CD4-positive, alpha-beta T cell (primary cell): ENCODE data around the gene PMIS2. TPM values are rescaled to one million over a fixed set of nuclear protein-coding genes. Genes with fewer than 3 reads are reported as not detected.

ENCODE experiments used
- ATAC-seq: fragments of 200-7000 bp; cut with Tn5 transposase; one replicate; pipeline ENCODE4 v1.10.0; 2022; ENCODE audit warnings: mild to moderate bottlenecking; ENCODE audit not compliant: poor library complexity
- CTCF ChIA-PET: fragments of 350-600 bp; sonication (Branson Sonifier 250); formaldehyde crosslinking; loops from one replicate; lab custom pipeline; 2021; ENCODE audit warnings: antibody characterized with exemption, inconsistent platforms; lab: Charles Lee
- POLR2A ChIA-PET: fragments of 350-600 bp; sonication (Branson Sonifier 250); formaldehyde crosslinking; loops from one replicate; lab custom pipeline; 2021; ENCODE audit warnings: antibody characterized with exemption, inconsistent platforms; lab: Charles Lee
- DNase-seq, 14 experiments: peaks; one replicate each; pipeline ENCODE4 v3.0.0-alpha.2; 2013 to 2020; ENCODE audit warnings: mixed read lengths in 2 of 14
- H3K27ac ChIP-seq, 2 donors: one replicate each; pipeline versions ENCODE4 v1.5.1 to v1.7.0; 2013; ENCODE audit warnings: low read length in 2 of 2, low read depth in 1 of 2, mild to moderate bottlenecking in 1 of 2
- H3K27me3 ChIP-seq, 2 experiments: 1 replicate in 1 of 2; 2 replicates in 1 of 2; pipeline versions ENCODE4 v1.6.1 to v1.7.0; 2013; ENCODE audit warnings: low read length in 2 of 2, control low read depth in 1 of 2, mild to moderate bottlenecking in 1 of 2, moderate library complexity in 1 of 2; ENCODE audit not compliant: insufficient read depth in 2 of 2, control insufficient read depth in 1 of 2
- H3K36me3 ChIP-seq: one replicate; pipeline ENCODE4 v1.6.1; 2013; ENCODE audit warnings: low read length, control low read depth; ENCODE audit not compliant: insufficient read depth
- H3K4me1 ChIP-seq: one replicate; pipeline ENCODE4 v1.6.1; 2013; ENCODE audit warnings: low read length, control low read depth; ENCODE audit not compliant: insufficient read depth
- H3K4me3 ChIP-seq: one replicate; pipeline ENCODE4 v1.5.1; 2013; ENCODE audit warnings: mild to moderate bottlenecking, low read length, moderate library complexity
- H3K9me3 ChIP-seq, 2 experiments: 1 replicate in 1 of 2; 2 replicates in 1 of 2; pipeline versions ENCODE4 v1.6.1 to v1.7.0; 2013; ENCODE audit warnings: low read length in 2 of 2, mild to moderate bottlenecking in 2 of 2, control low read depth in 1 of 2, moderate library complexity in 1 of 2; ENCODE audit not compliant: control insufficient read depth in 1 of 2, insufficient read depth in 1 of 2
- H3K27ac Mint-ChIP-seq: one replicate; pipeline ENCODE4 v1.8.0; 2020; ENCODE audit warnings: mixed read lengths
- H3K27me3 Mint-ChIP-seq: one replicate; pipeline ENCODE4 v1.8.0; 2021; ENCODE audit warnings: mixed read lengths
- H3K36me3 Mint-ChIP-seq: one replicate; pipeline ENCODE4 v1.8.0; 2021; ENCODE audit warnings: low read depth, mixed read lengths
- H3K4me1 Mint-ChIP-seq: one replicate; pipeline ENCODE4 v1.8.0; 2021; ENCODE audit warnings: low read depth, mixed read lengths
- H3K4me3 Mint-ChIP-seq: one replicate; pipeline ENCODE4 v1.8.0; 2020; ENCODE audit warnings: mild to moderate bottlenecking, mixed read lengths
- H3K9me3 Mint-ChIP-seq: one replicate; pipeline ENCODE4 v1.8.0; 2020; ENCODE audit warnings: mixed read lengths
- CTCF ChIP-seq: fragments of 200-600 bp; IDR thresholded peaks from one replicate; pipeline ENCODE4 v1.8.0; 2022; ENCODE audit warnings: antibody characterized with exemption, mild to moderate bottlenecking
- intact Hi-C, 2 experiments: fragments of 100-400 bp; cut with DNase I in 1 of 2; cut with micrococcal nuclease in 1 of 2; formaldehyde crosslinking; loops; one replicate each; pipeline versions ENCODE4 v1.15.1 to v1.9.0; 2023 to 2025; cut with DNase I, micrococcal nuclease
- total RNA-seq, 174 experiments: library from RNA in 2 of 174; stranded (reverse) in 2 of 174; gene quantifications; one replicate each; pipeline ENCODE4 v1.2.3 and lab custom pipeline; 2021 to 2026

PMIS2 gene
- total RNA-seq, 2 experiments from 2014 or later = not detected

GRCh38 chr19:35559281-35559659 lies 26.7 kb upstream of the PMIS2 start:
- no peak for DNase-seq
- H3K36me3 ChIP-seq = no peaks in the 10 kb centered on the region
- H3K9me3 ChIP-seq = peaks cover 0 to 16% of the 10 kb centered on the region in 2 experiments
- no peak overlapping the region for H3K4me3 ChIP-seq
- H3K27ac ChIP-seq = no peak overlapping the region
- Mint-ChIP-seq H3K36me3 (no peaks in the 10 kb centered on the region), H3K4me3 (no peak overlapping the region), H3K4me1 (peaks cover 15% of the 10 kb centered on the region), H3K27me3 (peaks cover 64% of the 10 kb centered on the region), H3K27ac (no peak overlapping the region), H3K9me3 (no peaks in the 10 kb centered on the region)
- peaks cover 17% of the 10 kb centered on the region for H3K4me1 ChIP-seq
- no peak for ATAC-seq
- TF ChIP-seq CTCF = no peak
- peaks cover 15 to 36% of the 10 kb centered on the region in 2 experiments for H3K27me3 ChIP-seq
- ChIA-PET POLR2A (no interaction called here), CTCF (no interaction called here)
- intact Hi-C loops = no loop called here

GRCh38 chr19:35559781-35560180 lies 26.2 kb upstream of the PMIS2 start:
- intact Hi-C loops = loop anchor here in 1 of 2 experiments (10.0 kb wide), 1 partner anchor 115 kb away; no protein-coding TSS in a partner anchor
- ChIA-PET CTCF (no interaction called here), POLR2A (no interaction called here)
- TF ChIP-seq CTCF = no peak
- no peak overlapping the region for H3K4me3 Mint-ChIP-seq
- peaks cover 15 to 36% of the 10 kb centered on the region in 2 experiments for H3K27me3 ChIP-seq
- peaks cover 15% of the 10 kb centered on the region for H3K4me1 Mint-ChIP-seq
- peaks cover 69% of the 10 kb centered on the region for H3K27me3 Mint-ChIP-seq
- H3K36me3 ChIP-seq = no peaks in the 10 kb centered on the region
- no peaks in the 10 kb centered on the region for H3K36me3 Mint-ChIP-seq
- H3K27ac ChIP-seq = no peak overlapping the region
- H3K4me3 ChIP-seq = no peak overlapping the region
- peaks cover 0 to 16% of the 10 kb centered on the region in 2 experiments for H3K9me3 ChIP-seq
- ATAC-seq (no peak), DNase-seq (peak in 1 of 14 experiments; percentile 9)
- peaks cover 17% of the 10 kb centered on the region for H3K4me1 ChIP-seq
- H3K27ac Mint-ChIP-seq = no peak overlapping the region
- no peaks in the 10 kb centered on the region for H3K9me3 Mint-ChIP-seq

GRCh38 chr19:35560271-35560670 lies 25.7 kb upstream of the PMIS2 start:
- no peaks in the 10 kb centered on the region for H3K36me3 ChIP-seq
- no peak for ATAC-seq
- Mint-ChIP-seq H3K4me1 (peaks cover 15% of the 10 kb centered on the region), H3K4me3 (no peak overlapping the region), H3K9me3 (no peaks in the 10 kb centered on the region), H3K36me3 (no peaks in the 10 kb centered on the region), H3K27ac (no peak overlapping the region), H3K27me3 (peaks cover 74% of the 10 kb centered on the region)
- H3K4me3 ChIP-seq = no peak overlapping the region
- peaks cover 17% of the 10 kb centered on the region for H3K4me1 ChIP-seq
- ChIA-PET POLR2A (no interaction called here), CTCF (interaction anchor here (0.6 kb wide), 1 partner anchor 121 kb away, joined by 4 read pairs; no protein-coding TSS in a partner anchor)
- DNase-seq = peak in 1 of 14 experiments; percentile 8
- H3K27me3 ChIP-seq = peaks cover 15 to 36% of the 10 kb centered on the region in 2 experiments
- H3K9me3 ChIP-seq = peaks cover 0 to 16% of the 10 kb centered on the region in 2 experiments
- intact Hi-C loops = loop anchor here in 1 of 2 experiments (10.0 kb wide), 1 partner anchor 115 kb away; no protein-coding TSS in a partner anchor
- H3K27ac ChIP-seq = no peak overlapping the region
- TF ChIP-seq CTCF = no peak
